GM18505 (cell line): Measurements from ENCODE around the gene TAOK1.

Experiments
- ATAC-seq: cut with Tn5 transposase; IDR thresholded peaks from one replicate; pipeline ENCODE4 v1.9.1; 2021; ENCODE audit not compliant: unreplicated experiment
- POLR2A ChIP-seq: IDR thresholded peaks from 4 replicates; pipeline ENCODE4 v1.6.1; 2011; ENCODE audit warnings: borderline replicate concordance; ENCODE audit not compliant: insufficient read depth, insufficient read length; ENCODE audit errors: extremely low read depth

Gene TAOK1

GRCh38 chr17:29585080-29585751 lies 195.1 kb downstream of the TAOK1 start:
- no peak for ATAC-seq
- no peak for TF ChIP-seq POLR2A

- no peak for ATAC-seq
- no peak for TF ChIP-seq POLR2A
Observed at GRCh38 chr17:29586676-29587469, 196.7 kb downstream of the TAOK1 start.

- no peak for TF ChIP-seq POLR2A
- ATAC-seq, result no peak
Observed at GRCh38 chr17:29587591-29587990, 197.4 kb downstream of the TAOK1 start.

GRCh38 chr17:29588017-29588561 lies 197.9 kb downstream of the TAOK1 start:
- no peak for TF ChIP-seq POLR2A
- no peak for ATAC-seq

- ATAC-seq, result peak; percentile 20
Observed at GRCh38 chr17:29588562-29589411, 198.6 kb downstream of the TAOK1 start.

GRCh38 chr17:29589524-29590410 lies 199.6 kb downstream of the TAOK1 start, which contains the start of gene GIT1:
Gene GIT1 (minus strand): TSS chr17:29589648. CDS start chr17:29589378, 270 bp downstream.
- TF ChIP-seq POLR2A, result peak; percentile 67

More at GRCh38 chr17:29588562-29589411, 198.6 kb downstream of the TAOK1 start:
- no peak for TF ChIP-seq POLR2A

GRCh38 chr17:29590411-29591145 lies 200.4 kb downstream of the TAOK1 start:
- no peak for TF ChIP-seq POLR2A
- no peak for ATAC-seq

More at GRCh38 chr17:29589524-29590410, 199.6 kb downstream of the TAOK1 start, which contains the start of gene GIT1:
- peak; percentile 68 for ATAC-seq

- no peak for TF ChIP-seq POLR2A
- ATAC-seq, result no peak
Observed at GRCh38 chr17:29591146-29591736, 201.1 kb downstream of the TAOK1 start.

GRCh38 chr17:29591737-29592608 lies 201.8 kb downstream of the TAOK1 start:
- no peak for TF ChIP-seq POLR2A
- ATAC-seq, result no peak

GRCh38 chr17:29592850-29593551 lies 202.8 kb downstream of the TAOK1 start, which contains the start of gene ANKRD13B:
Gene ANKRD13B (plus strand): TSS chr17:29593132. CDS start chr17:29593622, 490 bp downstream.
- ATAC-seq, result no peak
- no peak for TF ChIP-seq POLR2A
